Astrocyte (in vitro differentiated cells and primary cell): ENCODE data around the gene FUT1. TPM values are rescaled to one million over a fixed set of nuclear protein-coding genes. Genes with fewer than 3 reads are reported as not detected.

Experiments used
- DNase-seq: peaks from one replicate; pipeline ENCODE4 v3.0.0-alpha.2; 2010; ENCODE audit warnings: low read depth
- FAIRE-seq: peaks from 2 replicates; lab custom pipeline; 2011; peaks lifted over from hg19 to GRCh38; lab: Jason Lieb, UNC
- H2AFZ ChIP-seq: 2 replicates; pipeline ENCODE4 v1.6.0; 2012; ENCODE audit warnings: low read depth, low read length, inconsistent platforms
- H3K27ac ChIP-seq: 2 replicates; pipeline ENCODE4 v1.5.1; 2011; ENCODE audit warnings: low read depth, low read length, inconsistent platforms
- H3K27me3 ChIP-seq: 2 replicates; pipeline ENCODE4 v1.6.0; 2011; ENCODE audit warnings: low read length, inconsistent platforms; ENCODE audit not compliant: insufficient read depth
- H3K36me3 ChIP-seq: 2 replicates; pipeline ENCODE4 v1.5.1; 2011; ENCODE audit warnings: low read length, inconsistent platforms; ENCODE audit not compliant: insufficient read depth
- H3K4me1 ChIP-seq: 2 replicates; pipeline ENCODE4 v1.5.1; 2011; ENCODE audit warnings: low read length, inconsistent platforms; ENCODE audit not compliant: insufficient read depth
- H3K4me2 ChIP-seq: 2 replicates; pipeline ENCODE4 v1.6.0; 2012; ENCODE audit warnings: low read length, inconsistent platforms
- H3K4me3 ChIP-seq: 2 replicates; pipeline ENCODE4 v1.5.1; 2011; ENCODE audit warnings: low read depth, mild to moderate bottlenecking, low read length, inconsistent platforms; ENCODE audit not compliant: insufficient read depth
- H3K79me2 ChIP-seq: 2 replicates; pipeline ENCODE4 v1.6.0; 2012; ENCODE audit warnings: mild to moderate bottlenecking, low read length, inconsistent platforms; ENCODE audit not compliant: insufficient read depth
- H3K9ac ChIP-seq: 2 replicates; pipeline ENCODE4 v1.6.0; 2012; ENCODE audit warnings: mild to moderate bottlenecking, low read length, inconsistent platforms
- H3K9me3 ChIP-seq: 2 replicates; pipeline ENCODE4 v1.5.1; 2012; ENCODE audit warnings: low read depth, mild to moderate bottlenecking, low read length, inconsistent platforms; ENCODE audit not compliant: insufficient read depth
- H4K20me1 ChIP-seq: 2 replicates; pipeline ENCODE4 v1.6.0; 2012; ENCODE audit warnings: low read length, inconsistent platforms; ENCODE audit not compliant: insufficient read depth
- H3K27ac Mint-ChIP-seq: one replicate; pipeline ENCODE4 v1.8.0; 2021; ENCODE audit warnings: mild to moderate bottlenecking, mixed read lengths; ENCODE audit not compliant: unreplicated experiment
- H3K27me3 Mint-ChIP-seq: one replicate; pipeline ENCODE4 v1.8.0; 2021; ENCODE audit warnings: low read depth, mixed read lengths; ENCODE audit not compliant: unreplicated experiment
- H3K36me3 Mint-ChIP-seq: one replicate; pipeline ENCODE4 v1.8.0; 2021; ENCODE audit warnings: low read depth, mixed read lengths; ENCODE audit not compliant: unreplicated experiment
- H3K4me1 Mint-ChIP-seq: one replicate; pipeline ENCODE4 v1.8.0; 2021; ENCODE audit warnings: low read depth, mixed read lengths; ENCODE audit not compliant: unreplicated experiment
- H3K4me3 Mint-ChIP-seq: one replicate; pipeline ENCODE4 v1.8.0; 2021; ENCODE audit warnings: mild to moderate bottlenecking, moderate library complexity, mixed read lengths; ENCODE audit not compliant: unreplicated experiment
- H3K9me3 Mint-ChIP-seq: one replicate; pipeline ENCODE4 v1.8.0; 2021; ENCODE audit warnings: mild to moderate bottlenecking, mixed read lengths; ENCODE audit not compliant: unreplicated experiment
- CTCF ChIP-seq: IDR thresholded peaks from 2 replicates; pipeline ENCODE4 v1.5.1; 2011; ENCODE audit warnings: low read depth, mild to moderate bottlenecking, inconsistent platforms, low read length, moderate library complexity; ENCODE audit not compliant: insufficient read depth
- EZH2 ChIP-seq: IDR thresholded peaks from 2 replicates; pipeline ENCODE4 v1.6.1; 2012; ENCODE audit warnings: mild to moderate bottlenecking, low read length, inconsistent platforms; ENCODE audit not compliant: insufficient read depth
- total RNA-seq: library from RNA; stranded (reverse); gene quantifications from 2 replicates; pipeline ENCODE4 v1.2.1, GENCODE V29; 2021

Gene FUT1
- total RNA-seq, 1 donor from 2014 or later: 0.91 TPM

DNA sequence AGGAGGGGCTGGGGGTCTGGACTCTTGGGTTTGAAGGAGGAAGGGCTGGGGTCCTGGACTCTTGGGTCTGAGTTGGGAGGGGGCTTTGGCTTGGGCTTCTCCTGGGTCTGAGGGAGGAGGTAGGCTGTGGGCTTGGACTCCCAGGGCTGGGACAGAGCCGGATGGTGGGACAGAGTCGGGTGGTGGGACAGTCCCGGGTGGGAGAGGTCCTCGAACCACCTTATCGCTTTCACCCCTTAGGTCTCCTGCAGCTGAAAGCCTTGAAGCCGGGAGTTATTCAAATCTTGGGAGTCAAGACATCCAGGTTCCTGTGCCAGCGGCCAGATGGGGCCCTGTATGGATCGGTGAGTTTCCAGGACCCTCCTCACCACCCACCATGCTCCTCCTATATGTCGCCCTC, 4.2 kb upstream of the FUT1 start:
- no peaks in the 10 kb centered on the region for H4K20me1 ChIP-seq
- no peak overlapping the region for H3K4me2 ChIP-seq
- Mint-ChIP-seq H3K27me3 (peaks cover 47% of the 10 kb centered on the region), H3K4me1 (peaks cover 3% of the 10 kb centered on the region), H3K27ac (no peak overlapping the region), H3K4me3 (no peak overlapping the region), H3K9me3 (no peaks in the 10 kb centered on the region), H3K36me3 (no peaks in the 10 kb centered on the region)
- H3K9ac ChIP-seq: no peak overlapping the region
- no peak overlapping the region for H3K27ac ChIP-seq
- no peaks in the 10 kb centered on the region for H3K9me3 ChIP-seq
- H3K36me3 ChIP-seq: no peaks in the 10 kb centered on the region
- H3K4me3 ChIP-seq: no peak overlapping the region
- no peaks in the 10 kb centered on the region for H3K79me2 ChIP-seq
- peaks cover 9% of the 10 kb centered on the region for H3K4me1 ChIP-seq
- DNase-seq (no peak), FAIRE-seq (no peak)
- H3K27me3 ChIP-seq: peaks cover 27% of the 10 kb centered on the region
- no peak for TF ChIP-seq CTCF
- TF ChIP-seq EZH2: no peak
- H2AFZ ChIP-seq: no peak overlapping the region

DNA sequence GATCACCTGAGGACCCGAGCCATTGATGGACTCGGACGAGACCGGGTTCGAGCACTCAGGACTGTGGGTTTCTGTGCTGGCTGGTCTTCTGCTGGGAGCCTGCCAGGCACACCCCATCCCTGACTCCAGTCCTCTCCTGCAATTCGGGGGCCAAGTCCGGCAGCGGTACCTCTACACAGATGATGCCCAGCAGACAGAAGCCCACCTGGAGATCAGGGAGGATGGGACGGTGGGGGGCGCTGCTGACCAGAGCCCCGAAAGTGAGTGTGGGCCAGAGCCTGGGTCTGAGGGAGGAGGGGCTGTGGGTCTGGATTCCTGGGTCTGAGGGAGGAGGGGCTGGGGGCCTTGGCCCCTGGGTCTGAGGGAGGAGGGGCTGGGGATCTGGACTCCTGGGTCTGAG, 3.8 kb upstream of the FUT1 start:
- TF ChIP-seq EZH2 (no peak), CTCF (no peak)

DNA sequence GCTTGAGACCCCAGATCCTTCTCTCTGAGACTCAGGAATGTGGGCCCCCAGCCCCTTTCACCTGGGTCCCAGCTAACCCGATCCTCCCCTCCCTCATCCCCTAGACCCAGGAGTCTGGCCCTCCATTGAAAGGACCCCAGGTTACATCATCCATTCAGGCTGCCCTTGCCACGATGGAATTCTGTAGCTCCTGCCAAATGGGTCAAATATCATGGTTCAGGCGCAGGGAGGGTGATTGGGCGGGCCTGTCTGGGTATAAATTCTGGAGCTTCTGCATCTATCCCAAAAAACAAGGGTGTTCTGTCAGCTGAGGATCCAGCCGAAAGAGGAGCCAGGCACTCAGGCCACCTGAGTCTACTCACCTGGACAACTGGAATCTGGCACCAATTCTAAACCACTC, 3.3 kb upstream of the FUT1 start:
- no peak overlapping the region for H3K4me2 ChIP-seq
- H3K27me3 ChIP-seq: peaks cover 25% of the 10 kb centered on the region
- DNase-seq: no peak

More for the DNA sequence above, 3.8 kb upstream of the FUT1 start:
- Mint-ChIP-seq H3K36me3 (no peaks in the 10 kb centered on the region), H3K4me3 (no peak overlapping the region), H3K27ac (no peak overlapping the region), H3K27me3 (peaks cover 45% of the 10 kb centered on the region), H3K9me3 (no peaks in the 10 kb centered on the region), H3K4me1 (peaks cover 3% of the 10 kb centered on the region)
- Histone ChIP-seq H3K79me2 (no peaks in the 10 kb centered on the region), H3K4me3 (no peak overlapping the region), H2AFZ (no peak overlapping the region), H3K27ac (no peak overlapping the region), H3K36me3 (no peaks in the 10 kb centered on the region), H3K9me3 (no peaks in the 10 kb centered on the region), H3K27me3 (peaks cover 25% of the 10 kb centered on the region), H3K9ac (no peak overlapping the region), H4K20me1 (no peaks in the 10 kb centered on the region), H3K4me2 (no peak overlapping the region), H3K4me1 (peaks cover 9% of the 10 kb centered on the region)
- FAIRE-seq: no peak
- no peak for DNase-seq

More for the DNA sequence above, 3.3 kb upstream of the FUT1 start:
- H4K20me1 ChIP-seq: no peaks in the 10 kb centered on the region
- Mint-ChIP-seq H3K36me3 (no peaks in the 10 kb centered on the region), H3K4me1 (peaks cover 3% of the 10 kb centered on the region), H3K4me3 (no peak overlapping the region), H3K9me3 (no peaks in the 10 kb centered on the region), H3K27me3 (peaks cover 42% of the 10 kb centered on the region), H3K27ac (no peak overlapping the region)
- H2AFZ ChIP-seq: no peak overlapping the region
- H3K27ac ChIP-seq: no peak overlapping the region
- no peaks in the 10 kb centered on the region for H3K9me3 ChIP-seq
- H3K36me3 ChIP-seq: no peaks in the 10 kb centered on the region
- no peak for FAIRE-seq
- no peaks in the 10 kb centered on the region for H3K79me2 ChIP-seq
- H3K4me1 ChIP-seq: peaks cover 9% of the 10 kb centered on the region
- no peak overlapping the region for H3K4me3 ChIP-seq
- no peak overlapping the region for H3K9ac ChIP-seq
- no peak for TF ChIP-seq EZH2
- no peak for TF ChIP-seq CTCF
